Activated CD8-positive, alpha-beta T cell treated with anti-CD3 and anti-CD28 coated beads for 36 hours (primary cell): Measurements from ENCODE around the gene LUC7L2. TPM values are rescaled to one million over a fixed set of nuclear protein-coding genes. Genes with fewer than 3 reads are reported as not detected.
A peak's percentile ranks its signal among the peaks of the same experiment; 100 is the strongest.
"Not testable (repeated sequence)": the region's sequence is repeated elsewhere in the genome, so short reads cannot be mapped to it uniquely, and the experiment has no call there.

Experiments used
- ATAC-seq: fragments of 200-7000 bp; cut with Tn5 transposase; one replicate; pipeline ENCODE4 v1.10.0; 2021; ENCODE audit warnings: mild to moderate bottlenecking, moderate library complexity
- CTCF ChIA-PET: fragments of 350-600 bp; sonication (Branson Sonifier 250); formaldehyde crosslinking; loops from one replicate; lab custom pipeline; 2021; ENCODE audit warnings: antibody characterized with exemption; lab: Charles Lee
- POLR2A ChIA-PET: fragments of 350-600 bp; sonication (Branson Sonifier 250); formaldehyde crosslinking; loops from one replicate; lab custom pipeline; 2021; ENCODE audit warnings: antibody characterized with exemption; lab: Charles Lee
- DNase-seq: peaks from one replicate; pipeline ENCODE4 v3.0.0-alpha.2; 2020
- H3K27ac Mint-ChIP-seq: one replicate; pipeline ENCODE4 v1.8.0; 2021; ENCODE audit warnings: mild to moderate bottlenecking, mixed read lengths
- H3K27me3 Mint-ChIP-seq: one replicate; pipeline ENCODE4 v1.8.0; 2021; ENCODE audit warnings: mixed read lengths
- H3K36me3 Mint-ChIP-seq: one replicate; pipeline ENCODE4 v1.8.0; 2021; ENCODE audit warnings: low read depth, mixed read lengths
- H3K4me1 Mint-ChIP-seq: one replicate; pipeline ENCODE4 v1.8.0; 2021; ENCODE audit warnings: low read depth, mixed read lengths
- H3K4me3 Mint-ChIP-seq: one replicate; pipeline ENCODE4 v1.8.0; 2021; ENCODE audit warnings: mild to moderate bottlenecking, moderate library complexity, mixed read lengths
- H3K9me3 Mint-ChIP-seq: one replicate; pipeline ENCODE4 v1.8.0; 2021; ENCODE audit warnings: mixed read lengths
- CTCF ChIP-seq: fragments of 200-600 bp; IDR thresholded peaks from one replicate; pipeline ENCODE4 v1.8.0; 2022; ENCODE audit warnings: antibody characterized with exemption, mild to moderate bottlenecking
- intact Hi-C: fragments of 100-400 bp; cut with micrococcal nuclease; formaldehyde crosslinking; loops from one replicate; pipeline ENCODE4 v1.10.0; 2022
- total RNA-seq, 2 experiments: library from RNA; stranded (reverse); gene quantifications; one replicate each; pipeline ENCODE4 v1.2.3, GENCODE V29; 2021

The LUC7L2 gene
- total RNA-seq, 2 experiments from 2014 or later, result 133 to 140 TPM

- H3K4me3 Mint-ChIP-seq, result no peak overlapping the region
- POLR2A ChIA-PET, result interaction anchor here (0.7 to 1.6 kb wide), 4 partner anchors 15 to 204 kb away, joined by 3 to 4 read pairs (median 3); no protein-coding TSS in a partner anchor
- CTCF ChIA-PET, result interaction anchor here (1.3 kb wide), 1 partner anchor 11 kb away, joined by 3 read pairs; no protein-coding TSS in a partner anchor
- H3K4me1 Mint-ChIP-seq, result peaks cover 15% of the 10 kb centered on the region
- DNase-seq (no peak), ATAC-seq (no peak)
- H3K36me3 Mint-ChIP-seq, result peaks cover 25% of the 10 kb centered on the region
- TF ChIP-seq CTCF, result no peak
- H3K9me3 Mint-ChIP-seq, result no peaks in the 10 kb centered on the region
- H3K27ac Mint-ChIP-seq, result no peak overlapping the region
- intact Hi-C loops, result loop anchor here (5.0 kb wide), 1 partner anchor 247 kb away; the partner anchor contains the start of gene ZC3HAV1
- no peaks in the 10 kb centered on the region for H3K27me3 Mint-ChIP-seq
These were observed 5.0 kb upstream of the LUC7L2 start for GRCh38 chr7:139354729-139355128.

GRCh38 chr7:139355320-139355719 lies 4.4 kb upstream of the LUC7L2 start:
- Mint-ChIP-seq H3K4me3 (no peak overlapping the region), H3K27ac (no peak overlapping the region), H3K9me3 (no peaks in the 10 kb centered on the region), H3K27me3 (no peaks in the 10 kb centered on the region), H3K4me1 (peaks cover 15% of the 10 kb centered on the region), H3K36me3 (peaks cover 23% of the 10 kb centered on the region)
- ChIA-PET CTCF (interaction anchor here (1.2 kb wide), 1 partner anchor 12 kb away, joined by 3 read pairs; no protein-coding TSS in a partner anchor), POLR2A (interaction anchor here (0.8 to 2.2 kb wide), 5 partner anchors 11 to 31 kb away, joined by 3 to 8 read pairs (median 3); no protein-coding TSS in a partner anchor)
- DNase-seq (no peak), ATAC-seq (no peak)
- TF ChIP-seq CTCF, result no peak
- intact Hi-C loops, result loop anchor here (5.0 kb wide), 1 partner anchor 248 kb away; the partner anchor contains the start of gene ZC3HAV1

GRCh38 chr7:139357729-139358506 lies 1.8 kb upstream of the LUC7L2 start:
- Mint-ChIP-seq H3K4me3 (peak overlapping the region; percentile 92), H3K4me1 (peaks cover 19% of the 10 kb centered on the region), H3K27ac (peak overlapping the region; percentile 98), H3K36me3 (peaks cover 28% of the 10 kb centered on the region)
- DNase-seq, H3K9me3 Mint-ChIP-seq, H3K27me3 Mint-ChIP-seq, ATAC-seq: not testable (repeated sequence)
- POLR2A ChIA-PET, result interaction anchor here (3.2 to 3.9 kb wide), 3 partner anchors 13 to 23 kb away, joined by 7 to 39 read pairs (median 36); partner anchors contain the start of gene FMC1
- intact Hi-C loops, result loop anchor here (5.0 kb wide), 1 partner anchor 251 kb away; the partner anchor contains the start of gene ZC3HAV1
- CTCF ChIA-PET, result interaction anchor here (0.7 kb wide), 1 partner anchor 467 kb away, joined by 3 read pairs; no protein-coding TSS in a partner anchor

- no peak for TF ChIP-seq CTCF
- Mint-ChIP-seq H3K27me3 (no peaks in the 10 kb centered on the region), H3K27ac (peak overlapping the region; percentile 98), H3K4me1 (peaks cover 22% of the 10 kb centered on the region), H3K4me3 (peak overlapping the region; percentile 92), H3K9me3 (no peaks in the 10 kb centered on the region), H3K36me3 (peaks cover 33% of the 10 kb centered on the region)
- ATAC-seq (peak; percentile 0), DNase-seq (peak; percentile 71)
- intact Hi-C loops, result loop anchor here (5.0 kb wide), 1 partner anchor 251 kb away; the partner anchor contains the start of gene ZC3HAV1
- ChIA-PET CTCF (interaction anchor here (0.8 kb wide), 2 partner anchors 10 to 19 kb away, joined by 3 to 5 read pairs; no protein-coding TSS in a partner anchor), POLR2A (interaction anchor here (0.6 to 3.9 kb wide), 9 partner anchors 9 to 274 kb away, joined by 3 to 39 read pairs (median 7); partner anchors contain the start of gene FMC1)
These were observed 941 bp upstream of the LUC7L2 start for GRCh38 chr7:139358541-139359365.
